GM19043 (cell line): ENCODE data around the gene ATXN1.
A peak's percentile ranks its signal among the peaks of the same experiment; 100 is the strongest.
"Not testable (repeated sequence)": the region's sequence is repeated elsewhere in the genome, so short reads cannot be mapped to it uniquely, and the experiment has no call there.

Experiments used
- ATAC-seq: cut with Tn5 transposase; IDR thresholded peaks from one replicate; pipeline ENCODE4 v1.9.1; 2021; ENCODE audit warnings: low read depth; ENCODE audit not compliant: unreplicated experiment

Gene ATXN1

GRCh38 chr6:16705081-16705993 lies 55.9 kb downstream of the ATXN1 start:
- ATAC-seq, result no peak

- ATAC-seq, result peak; percentile 39
Observed at GRCh38 chr6:16704401-16705045, 56.7 kb downstream of the ATXN1 start.

DNA sequence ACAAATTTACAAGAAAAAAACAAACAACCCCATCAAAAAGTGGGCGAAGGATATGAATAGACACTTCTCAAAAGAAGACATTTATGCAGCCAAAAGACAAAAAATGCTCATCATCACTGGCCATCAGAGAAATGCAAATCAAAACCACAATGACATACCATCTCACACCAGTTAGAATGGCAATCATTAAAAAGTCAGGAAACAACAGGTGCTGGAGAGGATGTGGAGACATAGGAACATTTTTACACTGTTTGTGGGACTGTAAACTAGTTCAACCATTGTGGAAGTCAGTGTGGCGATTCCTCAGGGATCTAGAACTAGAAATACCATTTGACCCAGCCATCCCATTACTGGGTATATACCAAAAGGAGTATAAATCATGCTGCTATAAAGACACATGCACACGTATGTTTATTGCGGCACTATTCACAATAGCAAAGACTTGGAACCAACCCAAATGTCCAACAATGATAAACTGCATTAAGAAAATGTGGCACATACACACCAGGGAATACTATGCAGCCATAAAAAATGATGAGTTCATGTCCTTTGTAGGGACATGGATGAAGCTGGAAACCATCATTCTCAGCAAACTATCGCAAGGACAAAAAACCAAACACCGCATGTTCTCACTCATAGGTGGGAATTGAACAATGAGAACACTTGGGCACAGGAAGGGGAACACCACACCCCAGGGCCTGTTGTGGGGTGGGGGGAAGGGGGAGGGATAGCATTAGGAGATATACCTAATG lies 58.5 kb downstream of the ATXN1 start:
- not testable (repeated sequence) for ATAC-seq

GRCh38 chr6:16700916-16701234 lies 60.4 kb downstream of the ATXN1 start:
- ATAC-seq, result no peak

DNA sequence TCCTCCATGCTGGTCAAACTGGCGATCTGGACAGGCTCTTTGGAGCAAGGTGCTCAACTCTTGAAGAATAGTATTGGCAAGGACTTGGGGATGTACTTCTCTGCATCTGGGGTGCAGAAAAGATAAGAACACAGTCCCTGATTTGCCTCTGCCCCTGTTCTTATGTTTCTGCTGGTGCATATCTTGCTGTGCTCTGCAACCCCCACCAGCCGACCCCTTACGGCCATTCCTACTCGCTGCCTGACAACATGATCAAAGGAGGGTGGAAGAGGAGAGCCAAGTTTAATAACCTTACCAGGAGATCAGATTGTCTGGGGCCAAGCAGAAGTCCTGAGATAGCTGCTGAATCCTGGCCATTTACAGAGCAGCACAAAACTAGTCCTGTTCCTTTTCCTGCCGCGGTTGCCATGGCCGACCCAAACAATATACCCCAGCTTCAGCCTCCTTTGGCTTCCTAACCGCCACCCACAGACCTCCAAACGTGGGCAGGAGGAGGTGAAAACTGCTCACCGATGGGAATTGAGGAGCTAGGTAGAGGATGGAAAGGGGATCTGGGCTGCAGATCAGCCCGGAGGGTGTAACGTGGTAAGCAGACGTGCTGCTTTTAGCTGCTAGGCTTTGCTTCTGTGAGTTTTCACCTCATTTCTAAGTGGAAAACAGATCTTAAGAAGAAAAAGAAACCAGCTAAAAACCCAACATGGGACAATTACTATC lies 60.9 kb downstream of the ATXN1 start:
- ATAC-seq, result no peak

DNA sequence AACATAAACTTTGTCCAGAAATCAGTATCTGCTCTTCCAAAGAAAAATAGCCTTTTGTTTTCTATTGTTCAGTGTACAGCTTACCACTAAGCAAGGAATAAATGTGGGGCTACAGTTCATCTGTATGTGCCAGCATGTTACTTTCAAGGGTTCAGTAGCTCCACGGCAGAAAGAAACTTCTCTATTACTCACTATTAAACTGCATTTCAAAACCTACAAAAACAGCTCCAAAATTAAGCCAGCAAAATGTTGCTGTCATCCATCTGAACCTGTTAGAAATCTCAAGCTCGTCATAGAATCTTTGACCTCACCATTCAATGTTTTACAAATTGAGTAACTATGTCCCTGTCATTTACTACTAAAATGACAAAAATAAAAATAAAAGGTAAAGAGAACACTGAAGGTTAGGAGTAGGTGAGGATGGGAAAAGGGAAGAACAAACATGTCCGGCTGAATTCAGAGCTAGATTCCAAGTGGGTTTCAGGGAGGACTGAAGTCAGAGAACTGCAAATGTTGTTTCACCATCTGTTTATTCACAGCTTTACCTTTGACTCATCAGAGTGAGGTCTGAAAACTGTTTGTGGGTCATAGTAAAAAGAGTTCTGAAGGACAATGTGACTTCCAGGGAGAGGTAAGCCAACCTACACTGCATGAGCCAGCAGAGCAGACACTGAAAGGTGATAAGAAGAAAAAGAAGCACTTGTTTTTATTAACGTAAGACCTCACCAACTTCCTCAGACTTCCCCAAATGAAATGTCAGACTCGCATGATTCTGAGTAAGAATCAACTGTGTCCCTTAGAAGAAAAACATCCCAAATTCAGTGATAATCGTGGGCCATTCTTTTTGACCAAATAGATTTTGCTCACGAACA lies 62.0 kb downstream of the ATXN1 start:
- no peak for ATAC-seq

GRCh38 chr6:16698162-16698533 lies 63.1 kb downstream of the ATXN1 start:
- ATAC-seq, result no peak

DNA sequence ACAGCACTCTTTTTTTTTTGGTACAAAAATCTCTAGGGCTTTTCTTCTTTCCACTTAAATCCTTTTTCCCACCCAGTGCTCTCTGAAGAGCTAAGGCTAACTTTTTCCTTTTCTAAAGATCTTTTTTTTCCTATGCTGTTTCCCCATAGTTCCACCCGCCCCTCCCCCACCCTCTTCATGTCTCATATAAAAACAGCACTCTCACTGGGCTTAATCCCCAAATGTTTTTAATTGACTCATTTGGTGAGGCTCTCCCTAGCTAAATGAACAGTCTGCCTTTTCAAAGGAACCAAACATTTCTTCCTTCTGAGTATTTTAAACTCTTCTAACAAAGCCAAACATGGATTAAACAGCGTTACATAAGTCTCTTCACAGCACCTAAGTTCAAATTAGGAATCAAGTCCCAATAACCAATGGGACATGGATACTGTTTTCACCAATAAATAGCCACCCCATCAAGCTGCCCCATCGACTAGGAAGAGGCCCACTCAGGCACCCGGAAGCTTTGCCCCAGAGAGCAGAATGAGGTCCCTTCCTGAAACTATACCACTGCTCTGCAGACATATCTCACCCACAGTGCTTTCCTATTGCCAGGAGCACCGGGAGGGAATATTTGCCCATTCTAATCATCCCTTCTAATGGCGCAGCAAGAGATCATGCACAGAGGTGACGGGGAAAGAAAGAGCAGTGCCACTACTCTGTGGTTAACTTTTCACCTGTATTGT lies 63.7 kb downstream of the ATXN1 start:
- no peak for ATAC-seq

DNA sequence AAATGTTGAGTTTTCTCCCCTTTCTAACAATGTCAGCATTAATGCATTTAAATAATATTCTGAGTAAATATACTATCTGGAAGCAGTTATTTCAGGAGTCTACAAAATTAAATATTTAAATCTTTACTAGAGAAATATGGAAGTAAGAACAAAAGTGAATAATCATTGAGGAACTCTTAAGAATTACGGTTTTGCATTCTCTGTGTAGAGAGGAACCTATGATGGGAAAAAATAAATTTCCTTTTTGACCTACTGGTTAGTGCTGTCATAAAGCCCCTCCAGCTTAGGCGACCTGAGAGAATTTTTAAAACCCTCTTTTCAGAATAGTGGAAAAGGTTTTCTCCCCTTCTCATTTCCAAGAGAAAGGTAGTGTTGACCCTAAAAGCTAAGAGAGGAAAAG lies 64.8 kb downstream of the ATXN1 start:
- ATAC-seq, result no peak

GRCh38 chr6:16694781-16695578 lies 66.3 kb downstream of the ATXN1 start:
- peak; percentile 56 for ATAC-seq

DNA sequence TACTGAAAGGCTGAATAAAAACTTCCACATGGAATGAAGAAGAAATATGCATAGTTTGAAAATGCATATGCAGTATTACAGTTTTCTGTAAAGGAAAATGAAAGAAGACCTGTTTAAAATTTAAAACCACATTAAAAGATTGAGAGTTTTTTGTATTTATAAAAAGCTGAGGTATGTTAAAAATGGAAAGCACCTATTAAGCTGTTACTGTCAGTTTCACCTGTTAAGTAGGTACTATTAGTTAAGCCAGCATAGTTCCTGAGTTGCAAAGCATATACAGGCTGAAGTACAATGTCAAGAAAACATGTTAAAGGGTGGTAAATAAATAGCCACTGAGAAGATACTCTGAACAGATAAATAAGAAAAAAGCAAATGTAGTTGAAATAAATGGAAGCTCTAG lies 69.9 kb downstream of the ATXN1 start:
- no peak for ATAC-seq

GRCh38 chr6:16690608-16691142 lies 70.6 kb downstream of the ATXN1 start:
- ATAC-seq, result peak; percentile 80

- no peak for ATAC-seq
Observed at GRCh38 chr6:16689788-16690607, 71.3 kb downstream of the ATXN1 start.

DNA sequence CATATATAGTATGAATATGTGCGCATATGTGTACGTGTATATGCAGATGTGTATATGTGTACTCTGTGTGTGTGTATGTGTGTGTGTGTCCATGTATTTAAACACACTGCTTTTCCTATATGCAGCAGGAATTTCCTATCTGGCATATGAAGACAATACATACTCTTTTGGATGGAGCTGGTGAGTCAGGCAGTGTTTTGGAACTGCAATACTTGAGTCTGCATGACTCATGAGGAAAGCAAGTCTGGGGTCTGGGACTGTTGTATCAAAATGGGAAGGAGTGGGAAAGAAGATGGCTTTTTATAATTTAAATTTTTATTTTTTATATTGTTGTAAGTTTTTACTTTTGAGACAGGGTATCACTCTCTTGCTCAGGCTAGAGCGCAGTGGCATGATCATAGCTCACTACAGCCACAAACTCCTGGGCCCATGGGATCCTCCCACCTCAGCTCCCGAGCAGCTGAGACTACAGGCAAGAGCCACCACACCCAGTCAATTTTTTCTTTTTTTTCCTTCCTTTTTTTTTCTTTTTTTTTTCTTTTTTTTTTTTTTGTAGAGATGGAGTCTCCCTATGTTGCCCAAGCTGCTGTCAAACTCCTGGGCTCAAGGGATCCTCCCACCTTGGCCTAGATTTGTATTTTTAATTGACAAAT lies 72.2 kb downstream of the ATXN1 start:
- no peak for ATAC-seq

- ATAC-seq, result no peak
Observed at GRCh38 chr6:16688436-16688835, 72.8 kb downstream of the ATXN1 start.

DNA sequence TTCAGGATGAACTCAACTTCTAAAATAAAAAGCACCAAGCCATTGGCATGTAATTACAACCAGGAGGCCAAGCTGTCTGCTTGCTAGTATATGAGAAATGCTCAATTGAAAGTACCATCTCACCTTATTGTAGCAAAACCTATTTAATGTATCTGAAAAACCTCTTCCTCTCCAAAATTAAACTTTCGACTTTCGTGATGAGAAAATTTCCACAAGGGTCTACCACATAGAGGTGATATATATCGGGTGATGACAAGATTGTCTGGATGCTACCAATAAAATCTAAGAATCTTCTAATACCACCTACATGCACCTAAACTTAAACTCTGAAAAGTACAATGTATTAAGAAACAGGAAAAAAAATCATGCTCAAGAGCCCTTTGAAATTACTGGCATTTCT lies 74.2 kb downstream of the ATXN1 start:
- ATAC-seq, result no peak
